ENCODE measurements around the gene BIVM. TPM values are rescaled to one million over a fixed set of nuclear protein-coding genes. Genes with fewer than 3 reads are reported as not detected.

Gene BIVM
- total and polyA plus RNA-seq, 2 experiments from 2014 or later: 3.2 to 4.2 TPM

DNA sequence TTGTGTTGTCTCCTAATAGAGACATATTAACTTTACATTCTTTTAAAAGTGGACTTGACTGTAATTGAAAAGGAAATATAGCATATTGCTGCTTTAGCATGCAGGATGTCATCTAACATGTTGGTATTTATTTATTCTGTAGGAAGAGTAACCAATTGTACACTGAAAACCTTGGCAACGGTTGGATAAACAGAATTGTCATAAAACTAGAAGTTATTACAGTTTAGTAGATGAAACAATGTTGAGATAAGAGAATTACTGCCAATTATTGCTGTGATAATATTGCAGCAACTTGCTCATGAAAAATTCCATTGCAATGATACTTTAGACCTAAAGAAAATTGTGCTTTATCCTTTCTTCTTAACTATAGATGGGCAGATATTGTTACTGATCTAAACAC, 39.4 kb downstream of the BIVM start:
- no peak overlapping the region for H2AFZ ChIP-seq
- no peaks in the 10 kb centered on the region for H4K20me1 ChIP-seq (replicated peaks; ENCODE audit: insufficient read depth)
- no peaks in the 10 kb centered on the region for H3K27me3 Mint-ChIP-seq (ENCODE audit: insufficient read depth, low read depth, poor library complexity)
- H3F3A ChIP-seq (replicated peaks; ENCODE audit: low read depth): no peaks in the 10 kb centered on the region
- no peak overlapping the region for H3K4me3 ChIP-seq
- H3K4me1 ChIP-seq (ENCODE audit: insufficient read depth): no peaks in the 10 kb centered on the region
- H3K4me1 Mint-ChIP-seq: no peaks in the 10 kb centered on the region
- no peaks in the 10 kb centered on the region for H3K9me3 Mint-ChIP-seq
- no peaks in the 10 kb centered on the region for H3K36me3 Mint-ChIP-seq (ENCODE audit: low read depth)
- ATAC-seq (no peak), DNase-seq (ENCODE audit: low spot score) (no peak)
- no peak overlapping the region for H3K4me2 ChIP-seq
- no peaks in the 10 kb centered on the region for H3K9me2 ChIP-seq (ENCODE audit: insufficient read depth)
- no peak overlapping the region for H3K27ac ChIP-seq (ENCODE audit: low read depth)
- no peaks in the 10 kb centered on the region for H3K79me2 ChIP-seq (replicated peaks; ENCODE audit: insufficient read depth)
- H3K36me3 ChIP-seq (ENCODE audit: insufficient read depth): no peaks in the 10 kb centered on the region
- TF ChIP-seq CREB1 (CRISPR knock-in tag; IDR thresholded peaks at IDR 0.05; ENCODE audit: low read depth) (no peak), POLR2AphosphoS5 (IDR thresholded peaks at IDR 0.05; ENCODE audit: low read depth) (no peak), ZNF462 (CRISPR knock-in tag; IDR thresholded peaks at IDR 0.05) (no peak), NANOG (IDR thresholded peaks at IDR 0.05; ENCODE audit: borderline replicate concordance) (no peak), STAT1 (IDR thresholded peaks at IDR 0.05; ENCODE audit: unreplicated experiment) (no peak), ETS1 (IDR thresholded peaks at IDR 0.05) (no peak), ZNF114 (CRISPR knock-in tag; IDR thresholded peaks at IDR 0.05) (no peak), JUNB (IDR thresholded peaks at IDR 0.05; ENCODE audit: unreplicated experiment) (no peak), ZNF331 (CRISPR knock-in tag; IDR thresholded peaks at IDR 0.05; ENCODE audit: low read depth) (no peak), EZH2 (IDR thresholded peaks at IDR 0.05; ENCODE audit: low read depth, unreplicated experiment) (no peak), EZH2phosphoT487 (IDR thresholded peaks at IDR 0.05; ENCODE audit: unreplicated experiment) (no peak)
- TF ChIP-seq, protein P1, sequence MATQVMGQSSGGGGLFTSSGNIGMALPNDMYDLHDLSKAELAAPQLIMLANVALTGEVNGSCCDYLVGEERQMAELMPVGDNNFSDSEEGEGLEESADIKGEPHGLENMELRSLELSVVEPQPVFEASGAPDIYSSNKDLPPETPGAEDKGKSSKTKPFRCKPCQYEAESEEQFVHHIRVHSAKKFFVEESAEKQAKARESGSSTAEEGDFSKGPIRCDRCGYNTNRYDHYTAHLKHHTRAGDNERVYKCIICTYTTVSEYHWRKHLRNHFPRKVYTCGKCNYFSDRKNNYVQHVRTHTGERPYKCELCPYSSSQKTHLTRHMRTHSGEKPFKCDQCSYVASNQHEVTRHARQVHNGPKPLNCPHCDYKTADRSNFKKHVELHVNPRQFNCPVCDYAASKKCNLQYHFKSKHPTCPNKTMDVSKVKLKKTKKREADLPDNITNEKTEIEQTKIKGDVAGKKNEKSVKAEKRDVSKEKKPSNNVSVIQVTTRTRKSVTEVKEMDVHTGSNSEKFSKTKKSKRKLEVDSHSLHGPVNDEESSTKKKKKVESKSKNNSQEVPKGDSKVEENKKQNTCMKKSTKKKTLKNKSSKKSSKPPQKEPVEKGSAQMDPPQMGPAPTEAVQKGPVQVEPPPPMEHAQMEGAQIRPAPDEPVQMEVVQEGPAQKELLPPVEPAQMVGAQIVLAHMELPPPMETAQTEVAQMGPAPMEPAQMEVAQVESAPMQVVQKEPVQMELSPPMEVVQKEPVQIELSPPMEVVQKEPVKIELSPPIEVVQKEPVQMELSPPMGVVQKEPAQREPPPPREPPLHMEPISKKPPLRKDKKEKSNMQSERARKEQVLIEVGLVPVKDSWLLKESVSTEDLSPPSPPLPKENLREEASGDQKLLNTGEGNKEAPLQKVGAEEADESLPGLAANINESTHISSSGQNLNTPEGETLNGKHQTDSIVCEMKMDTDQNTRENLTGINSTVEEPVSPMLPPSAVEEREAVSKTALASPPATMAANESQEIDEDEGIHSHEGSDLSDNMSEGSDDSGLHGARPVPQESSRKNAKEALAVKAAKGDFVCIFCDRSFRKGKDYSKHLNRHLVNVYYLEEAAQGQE (IDR thresholded peaks at IDR 0.05; ENCODE audit: unreplicated experiment): no peak
- TF ChIP-seq, protein P2, sequence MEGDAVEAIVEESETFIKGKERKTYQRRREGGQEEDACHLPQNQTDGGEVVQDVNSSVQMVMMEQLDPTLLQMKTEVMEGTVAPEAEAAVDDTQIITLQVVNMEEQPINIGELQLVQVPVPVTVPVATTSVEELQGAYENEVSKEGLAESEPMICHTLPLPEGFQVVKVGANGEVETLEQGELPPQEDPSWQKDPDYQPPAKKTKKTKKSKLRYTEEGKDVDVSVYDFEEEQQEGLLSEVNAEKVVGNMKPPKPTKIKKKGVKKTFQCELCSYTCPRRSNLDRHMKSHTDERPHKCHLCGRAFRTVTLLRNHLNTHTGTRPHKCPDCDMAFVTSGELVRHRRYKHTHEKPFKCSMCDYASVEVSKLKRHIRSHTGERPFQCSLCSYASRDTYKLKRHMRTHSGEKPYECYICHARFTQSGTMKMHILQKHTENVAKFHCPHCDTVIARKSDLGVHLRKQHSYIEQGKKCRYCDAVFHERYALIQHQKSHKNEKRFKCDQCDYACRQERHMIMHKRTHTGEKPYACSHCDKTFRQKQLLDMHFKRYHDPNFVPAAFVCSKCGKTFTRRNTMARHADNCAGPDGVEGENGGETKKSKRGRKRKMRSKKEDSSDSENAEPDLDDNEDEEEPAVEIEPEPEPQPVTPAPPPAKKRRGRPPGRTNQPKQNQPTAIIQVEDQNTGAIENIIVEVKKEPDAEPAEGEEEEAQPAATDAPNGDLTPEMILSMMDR (conservative IDR thresholded peaks at IDR 0.05; ENCODE audit: low read depth in 2 of 2): no peak
- no peak overlapping the region for H3K4me3 Mint-ChIP-seq
- H3K27me3 ChIP-seq (ENCODE audit: insufficient read depth): no peaks in the 10 kb centered on the region
- H3K27ac Mint-ChIP-seq: no peak overlapping the region
